Measurements from ENCODE around the gene PPFIA4.
"Not testable (repeated sequence)": the region's sequence is repeated elsewhere in the genome, so short reads cannot be mapped to it uniquely, and the experiment has no call there.

Gene PPFIA4

GRCh38 chr1:203026031-203026665 is at the start of gene PPFIA4:
PPFIA4 (plus strand) TSS chr1:203026491; CDS start chr1:203039009, 12,518 bp downstream.
- DNase-seq, result peak; percentile 88

- DNase-seq, result no peak
Observed at GRCh38 chr1:202976633-202977032, 49.7 kb upstream of the PPFIA4 start.

- DNase-seq, result no peak
Observed at GRCh38 chr1:202979459-202979858, 46.8 kb upstream of the PPFIA4 start.

GRCh38 chr1:202981939-202982338 is 44.4 kb upstream of the PPFIA4 start:
- DNase-seq, result no peak

GRCh38 chr1:202982715-202983430 is 43.4 kb upstream of the PPFIA4 start:
- DNase-seq, result no peak

GRCh38 chr1:202986120-202986519 is 40.2 kb upstream of the PPFIA4 start:
- DNase-seq, result not testable (repeated sequence)

GRCh38 chr1:202987255-202987654 is 39.0 kb upstream of the PPFIA4 start:
- DNase-seq, result no peak

- no peak for DNase-seq
Observed at GRCh38 chr1:202987922-202988583, 38.2 kb upstream of the PPFIA4 start.

- DNase-seq, result no peak
Observed at GRCh38 chr1:202989879-202990278, 36.4 kb upstream of the PPFIA4 start.

GRCh38 chr1:202991112-202991511 is 35.2 kb upstream of the PPFIA4 start:
- DNase-seq, result no peak

- DNase-seq, result no peak
Observed at GRCh38 chr1:202994756-202995155, 31.5 kb upstream of the PPFIA4 start.

- DNase-seq, result peak; percentile 48
Observed at GRCh38 chr1:202998836-202999750, 27.2 kb upstream of the PPFIA4 start.

- DNase-seq, result no peak
Observed at GRCh38 chr1:203000217-203000944, 25.9 kb upstream of the PPFIA4 start.

GRCh38 chr1:203001986-203002385 is 24.3 kb upstream of the PPFIA4 start:
- no peak for DNase-seq

- DNase-seq, result no peak
Observed at GRCh38 chr1:203002951-203003350, 23.3 kb upstream of the PPFIA4 start.

- DNase-seq, result not testable (repeated sequence)
Observed at GRCh38 chr1:203005395-203006142, 20.7 kb upstream of the PPFIA4 start.

GRCh38 chr1:203006948-203007871 is 19.1 kb upstream of the PPFIA4 start, which contains the start of gene TMEM183A:
TMEM183A (plus strand) TSS chr1:203007374; CDS start chr1:203007466, 92 bp downstream.
- DNase-seq, result peak; percentile 96

- DNase-seq, result no peak
Observed at GRCh38 chr1:203009185-203009584, 17.1 kb upstream of the PPFIA4 start.

- no peak for DNase-seq
Observed at GRCh38 chr1:203011582-203011981, 14.7 kb upstream of the PPFIA4 start.

GRCh38 chr1:203017061-203017460 is 9.2 kb upstream of the PPFIA4 start:
- DNase-seq, result no peak

Measured in COR-L47 (cell line).